Activated T-cell treated with anti-CD3 and anti-CD28 coated beads, Interleukin-2, amount 50 U/mL, for 1 hour (primary cell): ENCODE data around the gene PSMD1.
"Not testable (repeated sequence)": the region's sequence is repeated elsewhere in the genome, so short reads cannot be mapped to it uniquely, and the experiment has no call there.

Experiments
- DNase-seq: peaks from one replicate; pipeline ENCODE4 v3.0.0-alpha.2; 2020

Gene PSMD1

GRCh38 chr2:231118614-231118942 is 61.9 kb downstream of the PSMD1 start:
- DNase-seq = no peak

- no peak for DNase-seq
Measured at GRCh38 chr2:231123362-231123898, 66.8 kb downstream of the PSMD1 start.

- DNase-seq = no peak
Measured at GRCh38 chr2:231124838-231125568, 68.3 kb downstream of the PSMD1 start, which contains the start of gene HTR2B. TSS of gene HTR2B (minus strand) at chr2:231125042. CDS start at chr2:231123764, 1,278 bp downstream.

- no peak for DNase-seq
Measured at GRCh38 chr2:231126123-231126522, 69.5 kb downstream of the PSMD1 start.

GRCh38 chr2:231127480-231127879 is 70.8 kb downstream of the PSMD1 start:
- no peak for DNase-seq

GRCh38 chr2:231127936-231128335 is 71.3 kb downstream of the PSMD1 start:
- no peak for DNase-seq

GRCh38 chr2:231128541-231128940 is 71.9 kb downstream of the PSMD1 start:
- DNase-seq = no peak

- DNase-seq = no peak
Measured at GRCh38 chr2:231129216-231129615, 72.5 kb downstream of the PSMD1 start.

- DNase-seq = no peak
Measured at GRCh38 chr2:231130336-231131056, 73.8 kb downstream of the PSMD1 start.

GRCh38 chr2:231132129-231132528 is 75.5 kb downstream of the PSMD1 start:
- DNase-seq = no peak

GRCh38 chr2:231133365-231134099 is 76.9 kb downstream of the PSMD1 start:
- no peak for DNase-seq

- no peak for DNase-seq
Measured at GRCh38 chr2:231134910-231135655, 78.4 kb downstream of the PSMD1 start.

GRCh38 chr2:231138699-231139098 is 82.0 kb downstream of the PSMD1 start:
- DNase-seq = no peak

GRCh38 chr2:231139796-231140195 is 83.1 kb downstream of the PSMD1 start:
- DNase-seq = no peak

- not testable (repeated sequence) for DNase-seq
Measured at GRCh38 chr2:231140808-231141207, 84.1 kb downstream of the PSMD1 start.

GRCh38 chr2:231144896-231145295 is 88.2 kb downstream of the PSMD1 start:
- no peak for DNase-seq

- DNase-seq = no peak
Measured at GRCh38 chr2:231146665-231147064, 90.0 kb downstream of the PSMD1 start.

GRCh38 chr2:231152800-231153557 is 96.3 kb downstream of the PSMD1 start:
- DNase-seq = no peak

- DNase-seq = no peak
Measured at GRCh38 chr2:231159306-231159705, 102.6 kb downstream of the PSMD1 start.

- DNase-seq = no peak
Measured at GRCh38 chr2:231160701-231161100, 104.0 kb downstream of the PSMD1 start.

GRCh38 chr2:231161252-231161839 is 104.7 kb downstream of the PSMD1 start:
- DNase-seq = no peak
